ENCODE data around the gene ATP8B3.

ATP8B3 gene

DNA sequence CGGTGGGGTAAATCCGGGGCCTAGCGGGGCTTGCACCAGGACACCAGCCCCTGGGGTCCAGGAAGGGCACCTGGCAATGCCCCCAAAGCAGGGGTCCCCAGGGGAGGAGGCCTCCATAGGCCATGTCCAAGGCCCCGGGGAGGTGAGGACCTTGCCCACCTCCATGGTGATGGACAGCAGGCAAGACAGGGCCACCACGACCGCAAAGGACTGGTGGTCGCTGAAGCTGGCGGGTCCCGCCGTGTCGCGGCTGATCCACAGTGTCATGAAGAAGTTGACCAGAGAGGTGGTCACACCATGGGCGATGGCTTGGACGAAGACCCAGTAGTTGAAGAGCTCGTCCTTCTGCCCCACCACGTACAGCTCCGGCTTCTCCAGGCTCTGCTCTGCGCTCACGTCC, 26.8 kb downstream of the ATP8B3 start:
- TF ChIP-seq, protein P1, sequence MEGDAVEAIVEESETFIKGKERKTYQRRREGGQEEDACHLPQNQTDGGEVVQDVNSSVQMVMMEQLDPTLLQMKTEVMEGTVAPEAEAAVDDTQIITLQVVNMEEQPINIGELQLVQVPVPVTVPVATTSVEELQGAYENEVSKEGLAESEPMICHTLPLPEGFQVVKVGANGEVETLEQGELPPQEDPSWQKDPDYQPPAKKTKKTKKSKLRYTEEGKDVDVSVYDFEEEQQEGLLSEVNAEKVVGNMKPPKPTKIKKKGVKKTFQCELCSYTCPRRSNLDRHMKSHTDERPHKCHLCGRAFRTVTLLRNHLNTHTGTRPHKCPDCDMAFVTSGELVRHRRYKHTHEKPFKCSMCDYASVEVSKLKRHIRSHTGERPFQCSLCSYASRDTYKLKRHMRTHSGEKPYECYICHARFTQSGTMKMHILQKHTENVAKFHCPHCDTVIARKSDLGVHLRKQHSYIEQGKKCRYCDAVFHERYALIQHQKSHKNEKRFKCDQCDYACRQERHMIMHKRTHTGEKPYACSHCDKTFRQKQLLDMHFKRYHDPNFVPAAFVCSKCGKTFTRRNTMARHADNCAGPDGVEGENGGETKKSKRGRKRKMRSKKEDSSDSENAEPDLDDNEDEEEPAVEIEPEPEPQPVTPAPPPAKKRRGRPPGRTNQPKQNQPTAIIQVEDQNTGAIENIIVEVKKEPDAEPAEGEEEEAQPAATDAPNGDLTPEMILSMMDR (IDR thresholded peaks at IDR 0.05), result no peak

DNA sequence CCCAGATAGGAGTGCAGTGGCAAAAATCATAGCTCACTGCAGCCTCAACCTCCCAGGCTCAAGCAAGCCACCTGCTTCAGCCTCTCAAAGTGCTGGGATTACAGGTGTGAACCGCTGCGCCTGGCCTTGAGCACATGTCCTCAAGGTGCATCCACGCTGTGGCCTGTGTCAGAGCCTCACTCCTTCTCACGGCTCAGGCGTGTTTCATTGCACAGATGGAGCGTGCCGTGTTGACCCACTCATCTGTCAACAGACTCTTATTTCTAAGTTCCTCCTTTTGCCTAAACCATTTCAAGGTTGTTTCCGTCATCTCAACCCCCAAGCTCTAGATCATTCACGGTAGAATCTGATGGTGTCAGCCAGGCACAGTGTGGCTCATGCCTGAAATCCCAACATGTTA, 28.2 kb downstream of the ATP8B3 start:
- TF ChIP-seq, protein P1 (IDR thresholded peaks at IDR 0.05), result no peak

DNA sequence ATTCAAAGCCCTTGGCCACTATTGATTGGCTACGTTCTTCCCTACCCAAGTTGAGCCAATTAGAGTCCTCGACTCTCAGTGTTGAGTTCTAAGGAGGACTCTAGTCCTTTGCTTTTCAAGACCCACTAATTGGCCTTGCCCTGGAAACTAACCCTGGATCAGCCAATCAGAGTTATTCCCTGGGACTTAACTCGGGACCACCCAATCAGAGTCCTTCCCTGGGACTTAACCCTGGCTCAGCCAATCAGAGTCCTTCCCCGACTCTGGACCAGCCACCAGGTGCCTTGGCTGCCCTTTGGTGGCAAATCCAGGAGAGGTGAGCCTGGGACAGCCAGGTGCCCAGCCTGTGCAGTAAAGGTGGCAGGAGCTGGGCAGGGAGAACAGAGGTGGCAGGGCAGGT, 28.7 kb downstream of the ATP8B3 start:
- TF ChIP-seq, protein P1 (IDR thresholded peaks at IDR 0.05), result no peak

DNA sequence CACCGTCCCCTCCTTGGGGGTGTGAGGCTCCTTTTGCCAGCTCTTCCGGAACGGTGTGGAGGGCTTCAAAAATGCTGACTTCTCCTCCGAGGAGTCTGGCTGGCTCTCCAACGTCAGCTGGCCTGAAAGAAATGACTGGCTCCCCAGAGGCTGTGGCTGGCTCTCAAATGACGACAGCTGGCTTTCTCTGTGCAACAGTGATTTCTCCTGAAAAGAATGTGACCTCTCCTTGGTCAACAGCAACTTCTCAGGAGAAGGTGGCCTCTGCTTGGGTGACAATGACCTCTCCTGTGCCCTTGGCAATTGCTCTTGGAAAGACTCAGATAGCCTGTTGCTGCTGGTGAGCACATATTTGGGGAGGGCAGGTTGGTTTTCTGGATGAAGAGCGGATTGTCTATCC, 29.6 kb downstream of the ATP8B3 start:
- TF ChIP-seq, protein P1 (IDR thresholded peaks at IDR 0.05), result no peak

DNA sequence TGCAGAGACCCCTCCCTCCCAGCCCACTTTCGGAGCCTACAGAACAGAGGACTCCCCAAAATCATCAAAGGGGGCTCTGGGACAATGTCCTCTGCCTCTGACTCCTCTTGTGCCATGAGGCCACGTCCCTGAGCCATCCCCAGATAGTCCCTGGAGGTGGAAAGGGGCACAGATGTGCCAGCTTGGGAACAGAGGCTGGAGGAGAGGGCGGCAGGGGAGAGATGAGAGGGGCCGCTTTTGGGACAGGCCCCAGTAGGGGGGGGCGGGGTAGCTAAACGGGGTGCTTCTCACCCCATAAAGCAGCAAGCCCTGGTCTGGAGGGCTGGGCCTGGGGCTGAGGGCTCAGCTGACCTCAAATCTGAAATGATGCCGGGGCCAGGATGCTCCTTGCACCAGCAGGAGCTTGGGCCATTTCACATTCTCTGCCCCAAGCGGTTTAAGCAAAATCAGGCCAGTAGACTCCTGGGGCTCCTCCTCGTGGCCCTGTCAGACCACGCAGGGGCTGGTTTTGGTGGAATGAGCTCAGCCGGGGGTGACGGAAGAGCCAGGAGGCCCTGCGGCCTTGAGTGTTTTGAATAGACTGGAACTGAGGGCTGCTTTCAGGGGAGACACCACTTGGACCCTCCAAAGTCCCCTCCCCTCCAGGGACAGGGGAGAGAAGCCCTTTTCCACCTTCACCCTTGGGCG, 31.7 kb downstream of the ATP8B3 start:
- TF ChIP-seq, protein P1 (IDR thresholded peaks at IDR 0.05), result no peak

DNA sequence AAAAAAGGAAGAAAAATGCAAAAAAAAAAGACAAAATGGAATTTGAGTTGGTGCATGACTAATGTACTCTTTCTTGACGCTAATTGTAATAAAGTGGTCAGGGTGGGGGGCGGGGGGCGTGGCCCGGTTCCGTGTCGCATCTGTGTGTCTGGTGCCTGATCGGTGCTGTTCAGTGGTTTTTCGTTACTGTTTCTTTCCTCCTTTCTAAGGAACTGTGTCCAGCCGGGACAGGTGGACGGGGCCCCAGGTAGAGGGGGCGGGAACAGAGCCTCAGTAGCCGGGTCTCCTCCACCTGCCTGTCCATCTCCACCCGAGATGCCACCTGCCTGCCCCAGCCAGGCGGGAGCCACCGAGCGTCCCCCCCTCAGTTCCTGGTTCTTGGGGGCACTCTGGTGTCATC, 32.5 kb downstream of the ATP8B3 start:
- TF ChIP-seq, protein P1 (IDR thresholded peaks at IDR 0.05), result no peak

DNA sequence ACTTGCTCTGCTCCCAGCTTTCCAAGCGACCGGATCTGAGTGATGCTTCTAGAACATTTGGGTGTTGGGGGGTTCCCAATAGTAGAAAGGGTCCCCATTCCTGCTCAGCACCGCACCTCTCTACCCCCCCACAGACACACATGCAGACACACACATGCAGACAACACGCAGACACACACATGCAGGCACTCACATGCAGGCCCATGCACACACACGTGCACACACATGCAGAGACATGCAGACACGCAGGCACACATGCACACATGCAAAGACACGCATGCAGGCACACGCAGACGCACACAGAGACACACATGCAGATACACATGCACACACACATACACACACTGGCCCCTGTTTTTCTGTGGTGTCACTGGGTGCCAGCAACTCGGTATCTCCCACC, 34.9 kb downstream of the ATP8B3 start:
- TF ChIP-seq, protein P1 (IDR thresholded peaks at IDR 0.05), result no peak

Measured in LNCAP (cell line).